Measurements from ENCODE around the gene KRTAP29-1. TPM values are rescaled to one million over a fixed set of nuclear protein-coding genes. Genes with fewer than 3 reads are reported as not detected.

The KRTAP29-1 gene
- total and polyA plus RNA-seq, 10 donors = not detected

- no peak for DNase-seq
- Histone ChIP-seq H3K27ac (no peak overlapping the region), H3K36me3 (no peaks in the 10 kb centered on the region), H3K27me3 (replicated peaks in 1 of 7) (no peaks in the 10 kb centered on the region), H3K4me1 (peaks cover 0 to 6% (median 0%) of the 10 kb centered on the region in 6 donors), H3K9me3 (peaks cover 0 to 15% (median 14%) of the 10 kb centered on the region in 8 donors), H3K4me3 (no peak overlapping the region)
- TF ChIP-seq CTCF (IDR thresholded peaks at IDR 0.05 in 8 of 11, conservative IDR thresholded peaks at IDR 0.05 in 3 of 11) (peak in 1 of 11 experiments; percentile 5), POLR2AphosphoS5 (IDR thresholded peaks at IDR 0.05) (no peak)
- intact Hi-C loops (cut with DNase I; ENCODE audit: low total_unique reads) = loop anchor here (10.0 kb wide), 1 partner anchor 520 kb away; no protein-coding TSS in a partner anchor
- WGBS, 5 donors = 70 to 83% (median 75%) methylated on average over 14 to 16 of the region's 16 CpGs
These were observed 21.8 kb upstream of the KRTAP29-1 start for GRCh38 chr17:41324180-41325075.

- Histone ChIP-seq H3K9me3 (peaks cover 0 to 18% (median 16%) of the 10 kb centered on the region in 8 donors), H3K27ac (no peak overlapping the region), H3K4me3 (no peak overlapping the region), H3K4me1 (peaks cover 0 to 6% (median 0%) of the 10 kb centered on the region in 6 donors), H3K27me3 (replicated peaks in 1 of 7) (no peaks in the 10 kb centered on the region), H3K36me3 (no peaks in the 10 kb centered on the region)
- DNase-seq = no peak
- intact Hi-C loops (cut with DNase I; ENCODE audit: low total_unique reads) = loop anchor here (10.0 kb wide), 1 partner anchor 518 kb away; no protein-coding TSS in a partner anchor
- no peak for TF ChIP-seq POLR2AphosphoS5 (IDR thresholded peaks at IDR 0.05)
- TF ChIP-seq CTCF (IDR thresholded peaks at IDR 0.05 in 8 of 11, conservative IDR thresholded peaks at IDR 0.05 in 3 of 11) = no peak
- no peak for TF ChIP-seq POLR2A (IDR thresholded peaks at IDR 0.05)
- WGBS, 5 donors = 85 to 88% (median 86%) methylated on average over 9 to 11 of the region's 11 CpGs
These were observed 20.5 kb upstream of the KRTAP29-1 start for GRCh38 chr17:41322903-41323895.

DNA sequence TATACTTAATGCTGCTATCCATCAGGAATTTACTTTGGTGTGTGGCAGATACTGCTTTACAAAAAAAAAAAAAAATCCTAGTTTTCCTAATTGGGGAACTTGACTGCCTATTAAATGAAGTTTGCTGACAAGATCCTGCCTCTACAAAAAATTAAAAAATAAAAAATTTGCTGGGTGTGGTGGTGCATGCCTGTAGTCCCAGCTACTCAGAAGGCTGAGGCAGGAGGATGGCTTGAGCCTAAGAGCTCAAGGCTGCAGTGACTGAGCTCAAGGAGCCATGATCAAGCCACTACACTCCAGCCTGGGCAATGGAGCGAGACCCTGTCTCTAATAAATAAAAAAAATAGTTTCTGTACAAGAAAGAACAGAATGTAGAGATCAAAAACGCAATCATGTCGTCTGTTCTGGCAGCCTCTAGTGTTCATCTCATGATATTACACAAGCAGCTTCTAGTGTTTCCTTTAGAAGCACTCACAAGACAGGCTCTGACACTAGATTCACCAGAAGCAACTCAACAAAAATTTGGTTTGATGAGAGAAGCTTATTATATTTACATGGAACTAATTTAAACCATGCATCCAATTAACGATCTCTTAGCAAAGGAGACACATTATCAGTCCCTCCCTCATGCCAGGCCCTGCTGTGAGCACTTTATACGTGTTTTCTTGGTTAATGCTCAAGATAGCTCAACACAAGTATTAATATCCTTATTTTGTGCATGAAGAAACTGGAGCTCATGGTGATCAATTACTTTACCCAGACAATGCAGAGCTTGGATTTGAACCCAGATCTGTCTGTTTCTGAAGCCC is 19.6 kb upstream of the KRTAP29-1 start:
- no peak overlapping the region for H3K27ac ChIP-seq
- peaks cover 0 to 18% (median 16%) of the 10 kb centered on the region in 8 donors for H3K9me3 ChIP-seq
- TF ChIP-seq POLR2A (IDR thresholded peaks at IDR 0.05) (no peak), CTCF (IDR thresholded peaks at IDR 0.05 in 8 of 11, conservative IDR thresholded peaks at IDR 0.05 in 3 of 11) (peak; percentile 59 to 82 (median 75))
- H3K4me1 ChIP-seq = peaks cover 0 to 6% (median 0%) of the 10 kb centered on the region in 6 donors
- WGBS, 5 donors = 34 to 43% (median 37%) methylated on average over 5 of the region's 5 CpGs
- H3K36me3 ChIP-seq = no peaks in the 10 kb centered on the region
- no peak overlapping the region for H3K4me3 ChIP-seq
- DNase-seq = no peak
- intact Hi-C loops (cut with DNase I; ENCODE audit: low total_unique reads) = loop anchor here (10.0 kb wide), 1 partner anchor 517 kb away; no protein-coding TSS in a partner anchor
- H3K27me3 ChIP-seq (replicated peaks in 1 of 7) = no peaks in the 10 kb centered on the region

All from spleen (tissue), 11 donors.